Right renal cortex interstitium (tissue), 3 donors: ENCODE results near the gene ICA1. TPM values are rescaled to one million over a fixed set of nuclear protein-coding genes. Genes with fewer than 3 reads are reported as not detected.
"Not testable (repeated sequence)": the region's sequence is repeated elsewhere in the genome, so short reads cannot be mapped to it uniquely, and the experiment has no call there.

Source experiments
- DNase-seq, 3 donors: peaks; one replicate each; pipeline ENCODE4 v3.0.0-alpha.2; 2013; ENCODE audit warnings: low read depth in 3 of 3, low spot score in 2 of 3
- polyA plus RNA-seq, 3 donors: library from polyadenylated mRNA; unstranded; fragments of 120-200 nt; gene quantifications; one replicate each; pipeline ENCODE4 v1.2.1, GENCODE V29; 2013; ENCODE audit not compliant: insufficient read length in 3 of 3

The ICA1 gene
- polyA plus RNA-seq, 3 donors: 19.7 to 24.1 (median 22.7) TPM

- no peak for DNase-seq
These were observed 10.0 kb upstream of the ICA1 start for GRCh38 chr7:8271960-8272359.

- DNase-seq: no peak
These were observed 1.1 kb upstream of the ICA1 start for GRCh38 chr7:8263048-8263447.

- no peak for DNase-seq
These were observed 884 bp downstream of the ICA1 start for GRCh38 chr7:8260871-8261694.

GRCh38 chr7:8259586-8260222 lies 2.3 kb downstream of the ICA1 start:
- DNase-seq: no peak

GRCh38 chr7:8258734-8259133 lies 3.2 kb downstream of the ICA1 start:
- DNase-seq: no peak

- no peak for DNase-seq
These were observed 3.8 kb downstream of the ICA1 start for GRCh38 chr7:8258166-8258565.

GRCh38 chr7:8255680-8256655 lies 6.0 kb downstream of the ICA1 start:
- DNase-seq: no peak

GRCh38 chr7:8254667-8255066 lies 7.3 kb downstream of the ICA1 start:
- no peak for DNase-seq

- DNase-seq: no peak
These were observed 7.8 kb downstream of the ICA1 start for GRCh38 chr7:8254215-8254614.

GRCh38 chr7:8251195-8251594 lies 10.8 kb downstream of the ICA1 start:
- no peak for DNase-seq

- DNase-seq: no peak
These were observed 11.4 kb downstream of the ICA1 start for GRCh38 chr7:8250547-8250946.

- no peak for DNase-seq
These were observed 12.8 kb downstream of the ICA1 start for GRCh38 chr7:8249121-8249520.

GRCh38 chr7:8246020-8246419 lies 15.9 kb downstream of the ICA1 start:
- DNase-seq: no peak

GRCh38 chr7:8245032-8245431 lies 16.9 kb downstream of the ICA1 start:
- not testable (repeated sequence) for DNase-seq

GRCh38 chr7:8243059-8243458 lies 18.9 kb downstream of the ICA1 start:
- not testable (repeated sequence) for DNase-seq

GRCh38 chr7:8239702-8240362 lies 22.1 kb downstream of the ICA1 start:
- not testable (repeated sequence) for DNase-seq

GRCh38 chr7:8236780-8237407 lies 25.1 kb downstream of the ICA1 start:
- no peak for DNase-seq

- DNase-seq: no peak
These were observed 28.7 kb downstream of the ICA1 start for GRCh38 chr7:8232999-8233847.

GRCh38 chr7:8229927-8230326 lies 32.0 kb downstream of the ICA1 start:
- no peak for DNase-seq
